ENCODE results near the gene HMOX1. TPM values are rescaled to one million over a fixed set of nuclear protein-coding genes. Genes with fewer than 3 reads are reported as not detected.

The HMOX1 gene
- total and polyA plus RNA-seq, 2 of the 13 experiments (the other 11 are each of a cell fraction or from before 2014, with no cell fraction given) = 53.6 to 67.4 TPM

- TF ChIP-seq, protein P1, sequence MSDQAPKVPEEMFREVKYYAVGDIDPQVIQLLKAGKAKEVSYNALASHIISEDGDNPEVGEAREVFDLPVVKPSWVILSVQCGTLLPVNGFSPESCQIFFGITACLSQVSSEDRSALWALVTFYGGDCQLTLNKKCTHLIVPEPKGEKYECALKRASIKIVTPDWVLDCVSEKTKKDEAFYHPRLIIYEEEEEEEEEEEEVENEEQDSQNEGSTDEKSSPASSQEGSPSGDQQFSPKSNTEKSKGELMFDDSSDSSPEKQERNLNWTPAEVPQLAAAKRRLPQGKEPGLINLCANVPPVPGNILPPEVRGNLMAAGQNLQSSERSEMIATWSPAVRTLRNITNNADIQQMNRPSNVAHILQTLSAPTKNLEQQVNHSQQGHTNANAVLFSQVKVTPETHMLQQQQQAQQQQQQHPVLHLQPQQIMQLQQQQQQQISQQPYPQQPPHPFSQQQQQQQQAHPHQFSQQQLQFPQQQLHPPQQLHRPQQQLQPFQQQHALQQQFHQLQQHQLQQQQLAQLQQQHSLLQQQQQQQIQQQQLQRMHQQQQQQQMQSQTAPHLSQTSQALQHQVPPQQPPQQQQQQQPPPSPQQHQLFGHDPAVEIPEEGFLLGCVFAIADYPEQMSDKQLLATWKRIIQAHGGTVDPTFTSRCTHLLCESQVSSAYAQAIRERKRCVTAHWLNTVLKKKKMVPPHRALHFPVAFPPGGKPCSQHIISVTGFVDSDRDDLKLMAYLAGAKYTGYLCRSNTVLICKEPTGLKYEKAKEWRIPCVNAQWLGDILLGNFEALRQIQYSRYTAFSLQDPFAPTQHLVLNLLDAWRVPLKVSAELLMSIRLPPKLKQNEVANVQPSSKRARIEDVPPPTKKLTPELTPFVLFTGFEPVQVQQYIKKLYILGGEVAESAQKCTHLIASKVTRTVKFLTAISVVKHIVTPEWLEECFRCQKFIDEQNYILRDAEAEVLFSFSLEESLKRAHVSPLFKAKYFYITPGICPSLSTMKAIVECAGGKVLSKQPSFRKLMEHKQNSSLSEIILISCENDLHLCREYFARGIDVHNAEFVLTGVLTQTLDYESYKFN (CRISPR knock-in tag; conservative IDR thresholded peaks at IDR 0.05) = peak; percentile 59; the same call in 1 of the 2 replicates
- no peak for TF ChIP-seq ZNF335 (CRISPR knock-in tag; IDR thresholded peaks at IDR 0.05)
- no peak for TF ChIP-seq SP1 (IDR thresholded peaks at IDR 0.05)
- TF ChIP-seq SP1 (CRISPR knock-in tag; IDR thresholded peaks at IDR 0.05) = no peak
- TF ChIP-seq ZNF770 (CRISPR knock-in tag; IDR thresholded peaks at IDR 0.05) = peak; percentile 68
- TF ChIP-seq HNF4G (IDR thresholded peaks at IDR 0.05; ENCODE audit: borderline replicate concordance, low read depth, low read length) = peak; percentile 41; the same call in 1 of the 2 replicates
- no peak for TF ChIP-seq HNF4G (CRISPR knock-in tag; IDR thresholded peaks at IDR 0.05; ENCODE audit: borderline replicate concordance, low read depth)
- no peak for TF ChIP-seq KLF15 (CRISPR knock-in tag; IDR thresholded peaks at IDR 0.05; ENCODE audit: borderline replicate concordance)
- TF ChIP-seq, protein P2, sequence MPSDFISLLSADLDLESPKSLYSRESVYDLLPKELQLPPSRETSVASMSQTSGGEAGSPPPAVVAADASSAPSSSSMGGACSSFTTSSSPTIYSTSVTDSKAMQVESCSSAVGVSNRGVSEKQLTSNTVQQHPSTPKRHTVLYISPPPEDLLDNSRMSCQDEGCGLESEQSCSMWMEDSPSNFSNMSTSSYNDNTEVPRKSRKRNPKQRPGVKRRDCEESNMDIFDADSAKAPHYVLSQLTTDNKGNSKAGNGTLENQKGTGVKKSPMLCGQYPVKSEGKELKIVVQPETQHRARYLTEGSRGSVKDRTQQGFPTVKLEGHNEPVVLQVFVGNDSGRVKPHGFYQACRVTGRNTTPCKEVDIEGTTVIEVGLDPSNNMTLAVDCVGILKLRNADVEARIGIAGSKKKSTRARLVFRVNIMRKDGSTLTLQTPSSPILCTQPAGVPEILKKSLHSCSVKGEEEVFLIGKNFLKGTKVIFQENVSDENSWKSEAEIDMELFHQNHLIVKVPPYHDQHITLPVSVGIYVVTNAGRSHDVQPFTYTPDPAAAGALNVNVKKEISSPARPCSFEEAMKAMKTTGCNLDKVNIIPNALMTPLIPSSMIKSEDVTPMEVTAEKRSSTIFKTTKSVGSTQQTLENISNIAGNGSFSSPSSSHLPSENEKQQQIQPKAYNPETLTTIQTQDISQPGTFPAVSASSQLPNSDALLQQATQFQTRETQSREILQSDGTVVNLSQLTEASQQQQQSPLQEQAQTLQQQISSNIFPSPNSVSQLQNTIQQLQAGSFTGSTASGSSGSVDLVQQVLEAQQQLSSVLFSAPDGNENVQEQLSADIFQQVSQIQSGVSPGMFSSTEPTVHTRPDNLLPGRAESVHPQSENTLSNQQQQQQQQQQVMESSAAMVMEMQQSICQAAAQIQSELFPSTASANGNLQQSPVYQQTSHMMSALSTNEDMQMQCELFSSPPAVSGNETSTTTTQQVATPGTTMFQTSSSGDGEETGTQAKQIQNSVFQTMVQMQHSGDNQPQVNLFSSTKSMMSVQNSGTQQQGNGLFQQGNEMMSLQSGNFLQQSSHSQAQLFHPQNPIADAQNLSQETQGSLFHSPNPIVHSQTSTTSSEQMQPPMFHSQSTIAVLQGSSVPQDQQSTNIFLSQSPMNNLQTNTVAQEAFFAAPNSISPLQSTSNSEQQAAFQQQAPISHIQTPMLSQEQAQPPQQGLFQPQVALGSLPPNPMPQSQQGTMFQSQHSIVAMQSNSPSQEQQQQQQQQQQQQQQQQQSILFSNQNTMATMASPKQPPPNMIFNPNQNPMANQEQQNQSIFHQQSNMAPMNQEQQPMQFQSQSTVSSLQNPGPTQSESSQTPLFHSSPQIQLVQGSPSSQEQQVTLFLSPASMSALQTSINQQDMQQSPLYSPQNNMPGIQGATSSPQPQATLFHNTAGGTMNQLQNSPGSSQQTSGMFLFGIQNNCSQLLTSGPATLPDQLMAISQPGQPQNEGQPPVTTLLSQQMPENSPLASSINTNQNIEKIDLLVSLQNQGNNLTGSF (CRISPR knock-in tag; IDR thresholded peaks at IDR 0.05) = no peak
- peak; percentile 92 for TF ChIP-seq TAF1 (CRISPR knock-in tag; IDR thresholded peaks at IDR 0.05)
- TF ChIP-seq SAP130 (CRISPR knock-in tag; IDR thresholded peaks at IDR 0.05; ENCODE audit: low read depth) = peak; percentile 93
- peak; percentile 79 for TF ChIP-seq ZNF331 (CRISPR knock-in tag; IDR thresholded peaks at IDR 0.05)
- TF ChIP-seq, protein P3, sequence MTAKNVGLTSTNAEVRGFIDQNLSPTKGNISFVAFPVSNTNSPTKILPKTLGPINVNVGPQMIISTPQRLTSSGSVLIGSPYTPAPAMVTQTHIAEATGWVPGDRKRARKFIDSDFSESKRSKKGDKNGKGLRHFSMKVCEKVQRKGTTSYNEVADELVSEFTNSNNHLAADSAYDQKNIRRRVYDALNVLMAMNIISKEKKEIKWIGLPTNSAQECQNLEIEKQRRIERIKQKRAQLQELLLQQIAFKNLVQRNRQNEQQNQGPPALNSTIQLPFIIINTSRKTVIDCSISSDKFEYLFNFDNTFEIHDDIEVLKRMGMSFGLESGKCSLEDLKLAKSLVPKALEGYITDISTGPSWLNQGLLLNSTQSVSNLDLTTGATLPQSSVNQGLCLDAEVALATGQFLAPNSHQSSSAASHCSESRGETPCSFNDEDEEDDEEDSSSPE (CRISPR knock-in tag; IDR thresholded peaks at IDR 0.05) = peak; percentile 63; the same call in 1 of the 2 replicates
- TF ChIP-seq ZNF75D (CRISPR knock-in tag; IDR thresholded peaks at IDR 0.05; ENCODE audit: borderline replicate concordance) = no peak
- peak; percentile 75 for TF ChIP-seq MED1 (CRISPR knock-in tag; IDR thresholded peaks at IDR 0.05)
- peak; percentile 67 for TF ChIP-seq TARDBP (CRISPR knock-in tag; IDR thresholded peaks at IDR 0.05)
- TF ChIP-seq NRL (CRISPR knock-in tag; IDR thresholded peaks at IDR 0.05; ENCODE audit: borderline replicate concordance) = no peak
Measured at GRCh38 chr22:35380537-35381423, at the start of gene HMOX1 (continued).
